OCI-LY1 (cell line): ENCODE measurements around the gene CDK5RAP2.

Experiments
- H2AFZ ChIP-seq: fragments of 200-600 bp; sonication (generic), shearing (Covaris generic); 2 replicates; pipeline ENCODE4 v1.6.0; 2014; ENCODE audit warnings: antibody characterized with exemption, mild to moderate bottlenecking, low read length
- H3F3A ChIP-seq: fragments of 200-600 bp; sonication (generic), shearing (Covaris generic); 2 replicates; pipeline ENCODE4 v1.6.0; 2014; ENCODE audit warnings: mild to moderate bottlenecking, antibody characterized with exemption, low read length, moderate library complexity; ENCODE audit not compliant: insufficient read depth
- H3K27ac ChIP-seq: fragments of 200-600 bp; sonication (generic); 2 replicates; pipeline ENCODE4 v1.5.1; 2014; ENCODE audit warnings: low read length, mixed run types, mild to moderate bottlenecking, low read depth; ENCODE audit not compliant: poor library complexity, severe bottlenecking
- H3K27me3 ChIP-seq: fragments of 200-600 bp; sonication (generic); 2 replicates; pipeline ENCODE4 v1.6.0; 2014; ENCODE audit warnings: antibody characterized with exemption, mild to moderate bottlenecking, low read length, moderate library complexity; ENCODE audit not compliant: insufficient read depth
- H3K36me3 ChIP-seq: fragments of 200-600 bp; sonication (generic); 2 replicates; pipeline ENCODE4 v1.6.1; 2014; ENCODE audit warnings: mild to moderate bottlenecking, antibody characterized with exemption, low read length, moderate library complexity, mixed read lengths; ENCODE audit not compliant: insufficient read depth
- H3K4me1 ChIP-seq: fragments of 200-600 bp; sonication (generic); 2 replicates; pipeline ENCODE4 v1.5.1; 2014; ENCODE audit warnings: mild to moderate bottlenecking, low read length, moderate library complexity; ENCODE audit not compliant: insufficient read depth, severe bottlenecking
- H3K4me2 ChIP-seq: fragments of 200-600 bp; sonication (generic), shearing (Covaris generic); 2 replicates; pipeline ENCODE4 v1.6.1; 2014; ENCODE audit warnings: low read length
- H3K4me3 ChIP-seq: fragments of 200-600 bp; sonication (generic); 2 replicates; pipeline ENCODE4 v1.5.1; 2014; ENCODE audit warnings: low read length, low read depth, mild to moderate bottlenecking, mixed read lengths; ENCODE audit not compliant: poor library complexity, severe bottlenecking
- H3K79me2 ChIP-seq: fragments of 200-600 bp; shearing (Covaris generic); 2 replicates; pipeline ENCODE4 v1.6.1; 2016; ENCODE audit warnings: mixed run types, low read length, mixed read lengths; ENCODE audit not compliant: insufficient read depth
- H3K9ac ChIP-seq: fragments of 200-600 bp; sonication (generic), shearing (Covaris generic); 2 replicates; pipeline ENCODE4 v1.6.1; 2014; ENCODE audit warnings: mild to moderate bottlenecking, low read length, mixed read lengths
- H3K9me2 ChIP-seq: fragments of 200-600 bp; sonication (generic), shearing (Covaris generic); 2 replicates; pipeline ENCODE4 v1.6.1; 2014; ENCODE audit warnings: low read depth, mild to moderate bottlenecking, low read length, mixed read lengths
- H3K9me3 ChIP-seq: fragments of 200-600 bp; shearing (Covaris generic); 2 replicates; pipeline ENCODE4 v1.6.1; 2014; ENCODE audit warnings: low read length, mixed read lengths
- H4K20me1 ChIP-seq: fragments of 200-600 bp; sonication (generic), shearing (Covaris generic); 2 replicates; pipeline ENCODE4 v1.6.0; 2016; ENCODE audit warnings: mild to moderate bottlenecking, low read length; ENCODE audit not compliant: insufficient read depth
- CTCF ChIP-seq: fragments of 200-600 bp; sonication (generic), shearing (Covaris generic); IDR thresholded peaks from 2 replicates; pipeline ENCODE4 v1.5.1; 2017; ENCODE audit warnings: mild to moderate bottlenecking, antibody characterized with exemption, low read length, moderate library complexity, mixed read lengths
- EZH2 ChIP-seq: fragments of 200-600 bp; sonication (generic), shearing (Covaris generic); IDR thresholded peaks from 2 replicates; pipeline ENCODE4 v1.8.0; 2017; ENCODE audit warnings: borderline replicate concordance, mixed run types, mild to moderate bottlenecking, antibody characterized with exemption, low read length, moderate library complexity, mixed read lengths

Gene CDK5RAP2

GRCh38 chr9:120402741-120403542, 177.0 kb downstream of the CDK5RAP2 start:
- H3F3A ChIP-seq = no peaks in the 10 kb centered on the region
- no peaks in the 10 kb centered on the region for H3K9me2 ChIP-seq
- H3K79me2 ChIP-seq = no peaks in the 10 kb centered on the region
- H3K27ac ChIP-seq = no peak overlapping the region
- TF ChIP-seq CTCF (no peak), EZH2 (no peak)
- no peaks in the 10 kb centered on the region for H3K27me3 ChIP-seq
- H3K4me2 ChIP-seq = no peak overlapping the region
- H4K20me1 ChIP-seq = no peaks in the 10 kb centered on the region
- no peak overlapping the region for H2AFZ ChIP-seq
- no peaks in the 10 kb centered on the region for H3K9me3 ChIP-seq
- peaks cover 96% of the 10 kb centered on the region for H3K36me3 ChIP-seq
- H3K9ac ChIP-seq = no peak overlapping the region
- H3K4me3 ChIP-seq = no peak overlapping the region
- no peaks in the 10 kb centered on the region for H3K4me1 ChIP-seq

- Histone ChIP-seq H3F3A (no peaks in the 10 kb centered on the region), H3K79me2 (no peaks in the 10 kb centered on the region), H3K4me2 (no peak overlapping the region), H3K27ac (no peak overlapping the region), H3K9me3 (no peaks in the 10 kb centered on the region), H2AFZ (no peak overlapping the region), H3K27me3 (no peaks in the 10 kb centered on the region), H3K9me2 (no peaks in the 10 kb centered on the region), H3K36me3 (peaks cover 94% of the 10 kb centered on the region), H3K9ac (no peak overlapping the region), H4K20me1 (no peaks in the 10 kb centered on the region), H3K4me3 (no peak overlapping the region), H3K4me1 (no peaks in the 10 kb centered on the region)
- no peak for TF ChIP-seq EZH2
- no peak for TF ChIP-seq CTCF
These were observed 180.0 kb downstream of the CDK5RAP2 start for GRCh38 chr9:120399940-120400339.

GRCh38 chr9:120398286-120398685, 181.7 kb downstream of the CDK5RAP2 start:
- no peak overlapping the region for H3K27ac ChIP-seq
- H3K79me2 ChIP-seq = no peaks in the 10 kb centered on the region
- H3K9ac ChIP-seq = no peak overlapping the region
- no peak overlapping the region for H2AFZ ChIP-seq
- H3K27me3 ChIP-seq = no peaks in the 10 kb centered on the region
- peaks cover 94% of the 10 kb centered on the region for H3K36me3 ChIP-seq
- TF ChIP-seq EZH2 (no peak), CTCF (no peak)
- no peaks in the 10 kb centered on the region for H3K9me2 ChIP-seq
- H3K4me3 ChIP-seq = no peak overlapping the region
- no peak overlapping the region for H3K4me2 ChIP-seq
- no peaks in the 10 kb centered on the region for H3K4me1 ChIP-seq
- H4K20me1 ChIP-seq = no peaks in the 10 kb centered on the region
- no peaks in the 10 kb centered on the region for H3K9me3 ChIP-seq
- H3F3A ChIP-seq = no peaks in the 10 kb centered on the region
